ENCODE data around the gene FBXW5. TPM values are rescaled to one million over a fixed set of nuclear protein-coding genes. Genes with fewer than 3 reads are reported as not detected.

FBXW5 gene
- total and polyA plus RNA-seq, 4 donors = 56.6 to 118 (median 99.2) TPM

DNA sequence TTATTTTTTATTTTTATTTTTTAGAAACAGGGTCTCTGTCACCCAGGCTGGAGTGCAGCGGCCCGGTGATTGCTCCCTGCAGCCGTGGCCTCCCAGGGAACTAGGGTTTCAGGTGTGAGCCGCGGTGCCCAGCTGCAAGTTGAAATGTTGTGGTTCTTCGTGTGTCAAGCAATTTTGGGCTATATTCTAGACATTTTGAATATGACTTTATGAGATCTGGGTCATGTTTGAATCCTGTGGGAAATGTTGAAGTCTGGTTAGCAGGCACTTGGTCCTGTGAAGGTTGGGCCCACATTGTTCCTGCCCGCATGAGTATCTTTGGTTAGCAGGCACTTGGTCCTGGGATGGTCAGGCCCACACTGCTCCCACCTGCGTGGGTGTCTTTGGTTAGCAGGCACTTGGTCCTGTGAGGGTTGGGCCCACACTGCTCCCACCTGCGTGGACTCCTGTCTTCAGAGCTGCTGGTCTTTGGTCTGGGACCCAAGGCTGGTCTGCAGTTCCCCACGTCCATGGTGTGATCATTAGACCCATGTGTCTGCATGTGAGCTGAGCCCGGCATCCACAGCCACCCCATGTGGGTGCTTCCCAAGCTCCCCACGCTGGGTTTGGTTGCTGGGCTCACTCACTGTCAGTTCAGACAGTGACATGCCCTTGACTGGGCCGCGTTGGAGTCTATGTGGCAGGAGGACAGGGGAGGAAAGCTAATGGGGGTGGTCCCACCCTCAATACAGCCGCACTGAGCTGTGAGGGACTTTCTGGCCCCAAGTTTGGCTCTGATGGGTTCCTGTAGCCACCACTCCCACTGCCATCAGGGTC is 7.1 kb downstream of the FBXW5 start:
- Histone ChIP-seq H3K9ac (ENCODE audit: insufficient read depth in 1 of 2, low read length in 2 of 2) (no peak overlapping the region), H3K9me3 (ENCODE audit: control insufficient read depth in 4 of 4, insufficient read depth in 3 of 4, low read length in 3 of 4) (peaks cover 0 to 2% (median 0%) of the 10 kb centered on the region in 4 donors), H3K27me3 (ENCODE audit: control insufficient read depth in 3 of 3, insufficient read depth in 3 of 3, low read length in 2 of 3) (no peaks in the 10 kb centered on the region), H3K27ac (ENCODE audit: low read depth in 1 of 2, low read length in 1 of 2) (no peak overlapping the region), H3K4me1 (ENCODE audit: control insufficient read depth in 5 of 5, insufficient read depth in 5 of 5, low read length in 5 of 5) (peaks cover 0 to 6% (median 0%) of the 10 kb centered on the region in 5 donors), H3K4me3 (no peak overlapping the region), H3K36me3 (ENCODE audit: control insufficient read depth in 4 of 4, insufficient read depth in 4 of 4, low read length in 4 of 4) (peaks cover 6 to 32% (median 18%) of the 10 kb centered on the region in 4 donors)
- no peak for DNase-seq
- WGBS, 2 donors = 86 to 96% methylated on average over 15 of the region's 15 CpGs
- no peak for TF ChIP-seq CTCF (IDR thresholded peaks at IDR 0.05; ENCODE audit: control extremely low read depth, extremely low read depth)
- ATAC-seq (ENCODE audit: insufficient read depth, low FRiP score) = no peak

- no peak for DNase-seq
- WGBS, 2 donors = 92 to 93% methylated on average over 8 of the region's 8 CpGs
- no peak overlapping the region for H3K9ac ChIP-seq (ENCODE audit: insufficient read depth in 1 of 2, low read length in 2 of 2)
- ATAC-seq (ENCODE audit: insufficient read depth, low FRiP score) = no peak
- H3K36me3 ChIP-seq (ENCODE audit: control insufficient read depth in 4 of 4, insufficient read depth in 4 of 4, low read length in 4 of 4) = peaks cover 2 to 25% (median 15%) of the 10 kb centered on the region in 4 donors
- H3K9me3 ChIP-seq (ENCODE audit: control insufficient read depth in 4 of 4, insufficient read depth in 3 of 4, low read length in 3 of 4) = peaks cover 0 to 2% (median 0%) of the 10 kb centered on the region in 4 donors
- no peak overlapping the region for H3K4me3 ChIP-seq
- H3K4me1 ChIP-seq (ENCODE audit: control insufficient read depth in 5 of 5, insufficient read depth in 5 of 5, low read length in 5 of 5) = no peaks in the 10 kb centered on the region
- no peaks in the 10 kb centered on the region for H3K27me3 ChIP-seq (ENCODE audit: control insufficient read depth in 3 of 3, insufficient read depth in 3 of 3, low read length in 2 of 3)
- no peak overlapping the region for H3K27ac ChIP-seq (ENCODE audit: low read depth in 1 of 2, low read length in 1 of 2)
- TF ChIP-seq CTCF (IDR thresholded peaks at IDR 0.05; ENCODE audit: control extremely low read depth, extremely low read depth) = no peak
These were observed 7.8 kb downstream of the FBXW5 start for GRCh38 chr9:136936645-136937170.

DNA sequence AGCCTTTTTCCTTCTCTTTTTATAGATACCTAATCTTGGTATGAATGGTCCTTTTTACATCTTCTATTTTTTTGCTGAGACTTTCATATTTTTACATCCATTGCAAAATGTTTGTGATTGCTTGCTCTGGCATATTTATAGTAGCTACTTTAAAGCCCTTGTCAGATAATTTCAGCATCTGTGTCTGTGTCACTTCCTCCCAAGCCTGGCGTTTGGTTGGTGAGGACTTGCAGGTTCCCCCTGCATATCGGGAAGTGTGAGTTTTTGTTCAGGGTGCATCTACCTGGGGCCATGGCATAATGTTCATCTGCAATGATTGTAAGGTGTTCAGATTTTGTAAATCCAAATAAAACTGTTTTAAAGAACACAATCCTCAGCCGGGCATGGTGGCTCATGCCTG is 8.9 kb downstream of the FBXW5 start:
- Histone ChIP-seq H3K9me3 (ENCODE audit: control insufficient read depth in 4 of 4, insufficient read depth in 3 of 4, low read length in 3 of 4) (no peaks in the 10 kb centered on the region), H3K4me1 (ENCODE audit: control insufficient read depth in 5 of 5, insufficient read depth in 5 of 5, low read length in 5 of 5) (no peaks in the 10 kb centered on the region), H3K36me3 (ENCODE audit: control insufficient read depth in 4 of 4, insufficient read depth in 4 of 4, low read length in 4 of 4) (peaks cover 0 to 14% (median 9%) of the 10 kb centered on the region in 4 donors), H3K27ac (ENCODE audit: low read depth in 1 of 2, low read length in 1 of 2) (no peak overlapping the region), H3K27me3 (ENCODE audit: control insufficient read depth in 3 of 3, insufficient read depth in 3 of 3, low read length in 2 of 3) (no peaks in the 10 kb centered on the region), H3K4me3 (no peak overlapping the region), H3K9ac (ENCODE audit: insufficient read depth in 1 of 2, low read length in 2 of 2) (no peak overlapping the region)
- 46 to 73% methylated on average over 3 of the region's 3 CpGs for WGBS, 2 donors
- no peak for ATAC-seq (ENCODE audit: insufficient read depth, low FRiP score)
- DNase-seq = no peak
- no peak for TF ChIP-seq CTCF (IDR thresholded peaks at IDR 0.05; ENCODE audit: control extremely low read depth, extremely low read depth)

Data from lung (tissue), 12 donors.